HUES64 (cell line): ENCODE data around the gene NEMP2. TPM values are rescaled to one million over a fixed set of nuclear protein-coding genes. Genes with fewer than 3 reads are reported as not detected.

Experiments
- H3K27ac ChIP-seq: 2 replicates; pipeline ENCODE4 v1.7.0; 2013; ENCODE audit warnings: low read depth, low read length, inconsistent platforms
- H3K27me3 ChIP-seq: 2 replicates; pipeline ENCODE4 v1.6.1; 2013; ENCODE audit warnings: mild to moderate bottlenecking, low read length; ENCODE audit not compliant: insufficient read depth
- H3K36me3 ChIP-seq: 2 replicates; pipeline ENCODE4 v1.6.1; 2013; ENCODE audit warnings: mild to moderate bottlenecking, low read length; ENCODE audit not compliant: insufficient read depth
- H3K4me1 ChIP-seq: 2 replicates; pipeline ENCODE4 v1.6.1; 2013; ENCODE audit warnings: mild to moderate bottlenecking, low read length, moderate library complexity; ENCODE audit not compliant: insufficient read depth
- H3K4me3 ChIP-seq: 2 replicates; pipeline ENCODE4 v1.5.1; 2013; ENCODE audit warnings: mild to moderate bottlenecking, low read length, moderate library complexity
- H3K9ac ChIP-seq: 2 replicates; pipeline ENCODE4 v1.6.1; 2013; ENCODE audit warnings: mild to moderate bottlenecking, low read depth, low read length
- H3K9me3 ChIP-seq: 2 replicates; pipeline ENCODE4 v1.6.1; 2013; ENCODE audit warnings: low read depth, low read length; ENCODE audit not compliant: insufficient read depth
- WGBS: fragments of 150-250, 120-280 bp; methylation state at CpG from one replicate; pipeline ENCODE4 v1.1.7; 2013; ENCODE audit warnings: missing lambda C conversion rate; 5-methylcytosine and 5-hydroxymethylcytosine counted together
- polyA plus RNA-seq, 2 experiments: library from polyadenylated mRNA; stranded (reverse); fragments of 50-300 nt; gene quantifications; one replicate each; pipeline ENCODE4 v1.2.3, GENCODE V29; 2013

The NEMP2 gene
- 2.3 TPM for polyA plus RNA-seq (2013, experiment 1 of 2)
- polyA plus RNA-seq (2013, experiment 2 of 2) = 2.3 TPM

GRCh38 chr2:190534310-190535120 is at the start of gene NEMP2:
TSS of gene NEMP2 (minus strand) at chr2:190534722. CDS start at chr2:190534655, 67 bp downstream.
- Histone ChIP-seq H3K4me1 (peaks cover 24% of the 10 kb centered on the region), H3K27ac (peak within 1 kb of the TSS; percentile 96), H3K27me3 (no peaks in the 10 kb centered on the region), H3K4me3 (peak within 1 kb of the TSS; percentile 78), H3K9me3 (peaks cover 21% of the 10 kb centered on the region), H3K9ac (peak within 1 kb of the TSS; percentile 85), H3K36me3 (no peaks in the 10 kb centered on the region)
- 1% methylated on average over 92 of the region's 92 CpGs for WGBS

- no peak overlapping the region; the same call in 1 of the 2 replicates for H3K27ac ChIP-seq
- no peaks in the 10 kb centered on the region for H3K4me1 ChIP-seq
- WGBS = 93% methylated on average over 4 of the region's 4 CpGs
- no peak overlapping the region for H3K4me3 ChIP-seq
- H3K36me3 ChIP-seq = no peaks in the 10 kb centered on the region
- H3K9me3 ChIP-seq = peaks cover 5% of the 10 kb centered on the region
- no peak overlapping the region for H3K9ac ChIP-seq
- no peaks in the 10 kb centered on the region for H3K27me3 ChIP-seq
Measured at GRCh38 chr2:190583507-190584337, 49.2 kb upstream of the NEMP2 start.

- 93% methylated on average over 6 of the region's 6 CpGs for WGBS
- H3K4me3 ChIP-seq = no peak overlapping the region
- no peaks in the 10 kb centered on the region for H3K27me3 ChIP-seq
- no peaks in the 10 kb centered on the region for H3K36me3 ChIP-seq
- H3K27ac ChIP-seq = no peak overlapping the region; the same call in 1 of the 2 replicates
- peaks cover 5% of the 10 kb centered on the region for H3K9me3 ChIP-seq
- no peak overlapping the region for H3K9ac ChIP-seq
- H3K4me1 ChIP-seq = no peaks in the 10 kb centered on the region
Measured at GRCh38 chr2:190582736-190583506, 48.4 kb upstream of the NEMP2 start.

- H3K36me3 ChIP-seq = no peaks in the 10 kb centered on the region
- 95% methylated on average over 3 of the region's 3 CpGs for WGBS
- no peak overlapping the region for H3K27ac ChIP-seq
- H3K27me3 ChIP-seq = no peaks in the 10 kb centered on the region
- H3K9ac ChIP-seq = no peak overlapping the region
- no peaks in the 10 kb centered on the region for H3K4me1 ChIP-seq
- no peak overlapping the region for H3K4me3 ChIP-seq
- H3K9me3 ChIP-seq = peaks cover 4% of the 10 kb centered on the region
Measured at GRCh38 chr2:190582019-190582418, 47.5 kb upstream of the NEMP2 start.

GRCh38 chr2:190579915-190580846 is 45.7 kb upstream of the NEMP2 start:
- H3K4me3 ChIP-seq = no peak overlapping the region
- 92% methylated on average over 7 of the region's 7 CpGs for whole genome bisulfite sequencing
- H3K27ac ChIP-seq = no peak overlapping the region
- H3K9ac ChIP-seq = no peak overlapping the region
- H3K27me3 ChIP-seq = no peaks in the 10 kb centered on the region
- H3K36me3 ChIP-seq = no peaks in the 10 kb centered on the region
- no peaks in the 10 kb centered on the region for H3K9me3 ChIP-seq
- H3K4me1 ChIP-seq = no peaks in the 10 kb centered on the region

- no peaks in the 10 kb centered on the region for H3K36me3 ChIP-seq
- H3K27ac ChIP-seq = no peak overlapping the region
- H3K4me3 ChIP-seq = no peak overlapping the region
- no peak overlapping the region for H3K9ac ChIP-seq
- no peaks in the 10 kb centered on the region for H3K27me3 ChIP-seq
- H3K9me3 ChIP-seq = no peaks in the 10 kb centered on the region
- no peaks in the 10 kb centered on the region for H3K4me1 ChIP-seq
- 92% methylated on average over 2 of the region's 2 CpGs for WGBS
Measured at GRCh38 chr2:190579058-190579410, 44.5 kb upstream of the NEMP2 start.

GRCh38 chr2:190578158-190579057 is 43.9 kb upstream of the NEMP2 start:
- no peak overlapping the region for H3K27ac ChIP-seq
- no peaks in the 10 kb centered on the region for H3K27me3 ChIP-seq
- H3K36me3 ChIP-seq = no peaks in the 10 kb centered on the region
- no peaks in the 10 kb centered on the region for H3K9me3 ChIP-seq
- H3K9ac ChIP-seq = no peak overlapping the region
- H3K4me3 ChIP-seq = no peak overlapping the region
- WGBS = 89% methylated on average over 6 of the region's 6 CpGs
- no peaks in the 10 kb centered on the region for H3K4me1 ChIP-seq

GRCh38 chr2:190576573-190576972 is 42.1 kb upstream of the NEMP2 start:
- H3K4me1 ChIP-seq = no peaks in the 10 kb centered on the region
- WGBS = 87% methylated on average over 6 of the region's 6 CpGs
- H3K9ac ChIP-seq = no peak overlapping the region
- H3K4me3 ChIP-seq = no peak overlapping the region
- no peaks in the 10 kb centered on the region for H3K36me3 ChIP-seq
- H3K27ac ChIP-seq = no peak overlapping the region
- H3K9me3 ChIP-seq = no peaks in the 10 kb centered on the region
- no peaks in the 10 kb centered on the region for H3K27me3 ChIP-seq

GRCh38 chr2:190575263-190575662 is 40.7 kb upstream of the NEMP2 start:
- H3K36me3 ChIP-seq = no peaks in the 10 kb centered on the region
- no peaks in the 10 kb centered on the region for H3K4me1 ChIP-seq
- H3K4me3 ChIP-seq = no peak overlapping the region
- WGBS = 100% methylated on average over 1 of the region's 1 CpG
- no peaks in the 10 kb centered on the region for H3K27me3 ChIP-seq
- no peak overlapping the region for H3K9ac ChIP-seq
- no peak overlapping the region for H3K27ac ChIP-seq
- no peaks in the 10 kb centered on the region for H3K9me3 ChIP-seq
